Naive B cell (primary cell): ENCODE measurements around the gene HNRNPL. TPM values are rescaled to one million over a fixed set of nuclear protein-coding genes. Genes with fewer than 3 reads are reported as not detected.
"Not testable (repeated sequence)": the region's sequence is repeated elsewhere in the genome, so short reads cannot be mapped to it uniquely, and the experiment has no call there.

Experiments used
- ATAC-seq, 2 donors: fragments of 150-1000 bp; cut with Tn5 transposase; 2 replicates each; pipeline ENCODE4 v1.10.0; 2021; ENCODE audit warnings: low read depth in 2 of 2, mild to moderate bottlenecking in 2 of 2, moderate library complexity in 2 of 2
- DNase-seq: peaks from one replicate; pipeline ENCODE4 v3.0.0; 2022
- H3K27ac Mint-ChIP-seq, 6 donors: one replicate each; pipeline ENCODE4 v1.8.0; 2020 to 2022; ENCODE audit warnings: mild to moderate bottlenecking in 6 of 6, mixed read lengths in 6 of 6, moderate library complexity in 5 of 6, inconsistent platforms in 2 of 6
- H3K27me3 Mint-ChIP-seq, 3 donors: one replicate each; pipeline ENCODE4 v1.8.0; 2021 to 2022; ENCODE audit warnings: mixed read lengths in 3 of 3, mild to moderate bottlenecking in 1 of 3
- H3K36me3 Mint-ChIP-seq, 2 donors: one replicate each; pipeline ENCODE4 v1.8.0; 2020 to 2022; ENCODE audit warnings: mixed read lengths in 2 of 2, inconsistent platforms in 1 of 2, mild to moderate bottlenecking in 1 of 2
- H3K4me1 Mint-ChIP-seq, 3 donors: one replicate each; pipeline ENCODE4 v1.8.0; 2020 to 2022; ENCODE audit warnings: mixed read lengths in 3 of 3, inconsistent platforms in 1 of 3, mild to moderate bottlenecking in 1 of 3, moderate library complexity in 1 of 3
- H3K4me3 Mint-ChIP-seq, 8 donors: one replicate each; pipeline ENCODE4 v1.8.0; 2020 to 2022; ENCODE audit warnings: mild to moderate bottlenecking in 8 of 8, mixed read lengths in 8 of 8, moderate library complexity in 8 of 8, inconsistent platforms in 2 of 8
- H3K9me3 Mint-ChIP-seq, 7 donors: one replicate each; pipeline ENCODE4 v1.8.0; 2020 to 2022; ENCODE audit warnings: mixed read lengths in 7 of 7, mild to moderate bottlenecking in 5 of 7, inconsistent platforms in 2 of 7, moderate library complexity in 1 of 7
- polyA plus RNA-seq, 6 donors: library from polyadenylated mRNA; unstranded; fragments of 300-500 nt; fragmentation: Illumina TruSeq; gene quantifications; one replicate each; pipeline ENCODE4 v1.2.3, GENCODE V29; 2021; ENCODE audit warnings: low read depth in 6 of 6

The HNRNPL gene
- polyA plus RNA-seq, 6 donors from 2014 or later = 29.0 to 116 (median 99.3) TPM

- Mint-ChIP-seq H3K4me1 (peaks cover 9 to 24% (median 13%) of the 10 kb centered on the region in 3 donors), H3K27ac (peak overlapping the region in 3 of 6 donors; percentile 66 to 88 (median 72)), H3K4me3 (no peak overlapping the region), H3K36me3 (peaks cover 0 to 8% of the 10 kb centered on the region in 2 donors), H3K9me3 (no peaks in the 10 kb centered on the region), H3K27me3 (no peaks in the 10 kb centered on the region)
- ATAC-seq = no peak
- no peak for DNase-seq
Observed at GRCh38 chr19:38809592-38810252, 40.1 kb downstream of the HNRNPL start.

GRCh38 chr19:38808741-38809140 lies 41.0 kb downstream of the HNRNPL start:
- Mint-ChIP-seq H3K4me3 (no peak overlapping the region), H3K4me1 (peaks cover 9 to 24% (median 13%) of the 10 kb centered on the region in 3 donors), H3K27ac (no peak overlapping the region), H3K9me3 (no peaks in the 10 kb centered on the region), H3K27me3 (no peaks in the 10 kb centered on the region), H3K36me3 (peaks cover 0 to 8% of the 10 kb centered on the region in 2 donors)
- no peak for DNase-seq
- ATAC-seq = no peak

- not testable (repeated sequence) for H3K9me3 Mint-ChIP-seq, H3K27ac Mint-ChIP-seq, DNase-seq, H3K36me3 Mint-ChIP-seq, ATAC-seq, H3K27me3 Mint-ChIP-seq
- Mint-ChIP-seq H3K4me3 (peak overlapping the region in 2 of 8 donors; percentile 16 to 26), H3K4me1 (peaks cover 9 to 24% (median 13%) of the 10 kb centered on the region in 3 donors)
Observed at GRCh38 chr19:38807374-38808098, 42.2 kb downstream of the HNRNPL start.

GRCh38 chr19:38806371-38806770 lies 43.4 kb downstream of the HNRNPL start:
- H3K27me3 Mint-ChIP-seq = no peaks in the 10 kb centered on the region
- H3K4me3 Mint-ChIP-seq = no peak overlapping the region
- H3K4me1 Mint-ChIP-seq = peaks cover 9 to 24% (median 13%) of the 10 kb centered on the region in 3 donors
- no peaks in the 10 kb centered on the region for H3K9me3 Mint-ChIP-seq
- no peak for DNase-seq
- no peak for ATAC-seq
- H3K36me3 Mint-ChIP-seq = peaks cover 0 to 8% of the 10 kb centered on the region in 2 donors
- H3K27ac Mint-ChIP-seq = peak overlapping the region in 1 of 6 donors; percentile 79

GRCh38 chr19:38805180-38805579 lies 44.6 kb downstream of the HNRNPL start:
- Mint-ChIP-seq H3K36me3 (peaks cover 0 to 8% of the 10 kb centered on the region in 2 donors), H3K4me1 (peaks cover 9 to 24% (median 13%) of the 10 kb centered on the region in 3 donors), H3K27me3 (no peaks in the 10 kb centered on the region), H3K27ac (peak overlapping the region in 2 of 6 donors; percentile 92 to 96), H3K9me3 (no peaks in the 10 kb centered on the region), H3K4me3 (no peak overlapping the region)
- ATAC-seq (no peak), DNase-seq (no peak)

- ATAC-seq = no peak
- no peak overlapping the region for H3K27ac Mint-ChIP-seq
Observed at GRCh38 chr19:38803543-38803942, 46.2 kb downstream of the HNRNPL start.

GRCh38 chr19:38801359-38802095 lies 48.3 kb downstream of the HNRNPL start:
- ATAC-seq = no peak
- no peaks in the 10 kb centered on the region for H3K27me3 Mint-ChIP-seq
- no peak overlapping the region for H3K27ac Mint-ChIP-seq
- H3K4me3 Mint-ChIP-seq = no peak overlapping the region
- H3K9me3 Mint-ChIP-seq = no peaks in the 10 kb centered on the region
- no peaks in the 10 kb centered on the region for H3K36me3 Mint-ChIP-seq
- DNase-seq = no peak
- H3K4me1 Mint-ChIP-seq = peaks cover 6 to 11% (median 11%) of the 10 kb centered on the region in 3 donors

More at GRCh38 chr19:38803543-38803942, 46.2 kb downstream of the HNRNPL start:
- Mint-ChIP-seq H3K27me3 (no peaks in the 10 kb centered on the region), H3K4me1 (peaks cover 9 to 19% (median 11%) of the 10 kb centered on the region in 3 donors), H3K4me3 (no peak overlapping the region), H3K9me3 (no peaks in the 10 kb centered on the region), H3K36me3 (peaks cover 0 to 8% of the 10 kb centered on the region in 2 donors)
- no peak for DNase-seq

- Mint-ChIP-seq H3K27ac (no peak overlapping the region), H3K27me3 (no peaks in the 10 kb centered on the region), H3K4me1 (peaks cover 6 to 7% (median 6%) of the 10 kb centered on the region in 3 donors), H3K4me3 (no peak overlapping the region), H3K9me3 (no peaks in the 10 kb centered on the region), H3K36me3 (no peaks in the 10 kb centered on the region)
- DNase-seq (no peak), ATAC-seq (no peak)
Observed at GRCh38 chr19:38800577-38801347, 49.0 kb downstream of the HNRNPL start.

- peaks cover 0 to under 1% (median 0%) of the 10 kb centered on the region in 3 donors for H3K4me1 Mint-ChIP-seq
- H3K36me3 Mint-ChIP-seq = no peaks in the 10 kb centered on the region
- no peak for DNase-seq
- no peaks in the 10 kb centered on the region for H3K27me3 Mint-ChIP-seq
- H3K9me3 Mint-ChIP-seq = no peaks in the 10 kb centered on the region
- no peak for ATAC-seq
- H3K27ac Mint-ChIP-seq = no peak overlapping the region
- H3K4me3 Mint-ChIP-seq = no peak overlapping the region
Observed at GRCh38 chr19:38799104-38799503, 50.7 kb downstream of the HNRNPL start.

- H3K4me3 Mint-ChIP-seq, DNase-seq, ATAC-seq, H3K9me3 Mint-ChIP-seq, H3K4me1 Mint-ChIP-seq, H3K27ac Mint-ChIP-seq, H3K27me3 Mint-ChIP-seq, H3K36me3 Mint-ChIP-seq: not testable (repeated sequence)
Observed at GRCh38 chr19:38797781-38798180, 52.0 kb downstream of the HNRNPL start.

GRCh38 chr19:38796154-38796553 lies 53.6 kb downstream of the HNRNPL start:
- Mint-ChIP-seq H3K9me3 (no peaks in the 10 kb centered on the region), H3K27me3 (no peaks in the 10 kb centered on the region), H3K27ac (no peak overlapping the region), H3K4me3 (no peak overlapping the region), H3K36me3 (no peaks in the 10 kb centered on the region), H3K4me1 (peaks cover 0 to 7% (median 7%) of the 10 kb centered on the region in 3 donors)
- DNase-seq (no peak), ATAC-seq (no peak)

GRCh38 chr19:38795549-38795948 lies 54.2 kb downstream of the HNRNPL start:
- Mint-ChIP-seq H3K4me1 (peaks cover 0 to 7% (median 7%) of the 10 kb centered on the region in 3 donors), H3K4me3 (no peak overlapping the region), H3K27me3 (no peaks in the 10 kb centered on the region), H3K27ac (no peak overlapping the region), H3K36me3 (no peaks in the 10 kb centered on the region), H3K9me3 (no peaks in the 10 kb centered on the region)
- DNase-seq (no peak), ATAC-seq (no peak)

- peak overlapping the region in 5 of 8 donors; percentile 25 to 83 (median 77) for H3K4me3 Mint-ChIP-seq
Observed at GRCh38 chr19:38793671-38794070, 56.1 kb downstream of the HNRNPL start.

More at GRCh38 chr19:38793671-38794070, 56.1 kb downstream of the HNRNPL start:
- H3K9me3 Mint-ChIP-seq = no peaks in the 10 kb centered on the region
- no peak for ATAC-seq
- DNase-seq = no peak
- peaks cover 0 to 7% (median 7%) of the 10 kb centered on the region in 3 donors for H3K4me1 Mint-ChIP-seq
- no peaks in the 10 kb centered on the region for H3K36me3 Mint-ChIP-seq
- H3K27me3 Mint-ChIP-seq = no peaks in the 10 kb centered on the region
- H3K27ac Mint-ChIP-seq = no peak overlapping the region
